A549 (cell line): Measurements from ENCODE around the gene NECAB3.

Experiments used
- CTCF ChIP-seq: fragments of >200 bp; sonication (Bioruptor Twin); formaldehyde crosslinking; IDR thresholded peaks from 3 replicates; pipeline ENCODE4 v1.5.1; 2016
- E2F6 ChIP-seq: IDR thresholded peaks from 2 replicates; pipeline ENCODE4 v1.6.1; 2012; ENCODE audit warnings: low read depth, borderline replicate concordance
- ELK1 ChIP-seq: fragments of 150-350 bp; IDR thresholded peaks from 2 replicates; pipeline ENCODE4 v1.6.1; 2014; ENCODE audit warnings: low read depth, mild to moderate bottlenecking, low read length
- POLR2A ChIP-seq: IDR thresholded peaks from 2 replicates; pipeline ENCODE4 v1.6.1; 2012; ENCODE audit warnings: mild to moderate bottlenecking, low read length
- RAD21 ChIP-seq, 2 experiments: fragments of >200 bp in 1 of 2; sonication (Bioruptor Twin) in 1 of 2; formaldehyde crosslinking in 1 of 2; IDR thresholded peaks in 1 of 2; conservative IDR thresholded peaks in 1 of 2; 2 replicates in 1 of 2; 3 replicates in 1 of 2; pipeline ENCODE4 v1.6.1; 2012 to 2018; ENCODE audit warnings: inconsistent platforms in 1 of 2

- no peak for TF ChIP-seq RAD21 (conservative IDR thresholded peaks at IDR 0.05 in 1 of 2, IDR thresholded peaks at IDR 0.05 in 1 of 2)
- no peak for TF ChIP-seq CTCF
- no peak for TF ChIP-seq POLR2A
- TF ChIP-seq E2F6: peak; percentile 90
- no peak for TF ChIP-seq ELK1
These were observed 12.1 kb upstream of the NECAB3 start, which contains the start of gene E2F1 for GRCh38 chr20:33686100-33686983.
